ENCODE measurements around the gene HERC4.
"Not testable (repeated sequence)": the region's sequence is repeated elsewhere in the genome, so short reads cannot be mapped to it uniquely, and the experiment has no call there.

HERC4 gene

DNA sequence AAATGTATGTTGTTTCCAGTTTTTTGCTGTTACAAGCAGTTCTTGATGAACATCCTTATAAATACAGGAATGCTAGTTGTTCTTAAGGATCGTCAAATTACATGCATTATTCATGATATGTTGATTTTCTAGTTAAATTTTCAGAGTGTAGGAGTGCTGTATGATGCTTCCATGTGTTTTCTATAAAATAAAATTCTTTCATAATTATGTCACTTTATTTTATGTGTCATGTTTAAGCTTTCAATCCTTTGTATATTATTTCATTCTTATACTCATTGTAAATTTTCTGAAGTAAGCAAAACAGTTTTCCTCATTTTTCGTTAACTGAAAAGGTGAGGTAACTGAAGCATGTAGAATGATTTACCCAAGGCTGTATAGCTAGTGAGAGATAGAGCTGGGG is 17.4 kb upstream of the HERC4 start:
- no peak for DNase-seq (ENCODE audit: low spot score)

DNA sequence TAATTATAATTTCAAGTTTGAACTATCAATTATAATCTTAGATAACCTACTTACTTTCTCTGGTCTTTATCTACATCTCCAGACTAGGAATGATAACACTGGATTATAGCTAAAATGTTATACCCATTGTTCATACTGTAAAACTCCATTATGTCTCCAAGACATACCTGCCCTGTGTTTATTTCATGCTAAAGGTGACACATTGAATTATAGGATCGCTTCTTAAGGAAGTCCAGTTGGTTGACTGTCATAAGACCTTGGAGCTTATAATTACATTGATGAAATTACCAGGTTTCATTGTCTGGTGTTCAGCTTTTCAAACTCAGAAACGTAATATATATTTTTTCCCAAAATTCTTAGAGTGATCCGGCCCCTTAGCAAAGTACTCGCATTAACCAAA is 15.5 kb upstream of the HERC4 start:
- DNase-seq (ENCODE audit: low spot score), result no peak

DNA sequence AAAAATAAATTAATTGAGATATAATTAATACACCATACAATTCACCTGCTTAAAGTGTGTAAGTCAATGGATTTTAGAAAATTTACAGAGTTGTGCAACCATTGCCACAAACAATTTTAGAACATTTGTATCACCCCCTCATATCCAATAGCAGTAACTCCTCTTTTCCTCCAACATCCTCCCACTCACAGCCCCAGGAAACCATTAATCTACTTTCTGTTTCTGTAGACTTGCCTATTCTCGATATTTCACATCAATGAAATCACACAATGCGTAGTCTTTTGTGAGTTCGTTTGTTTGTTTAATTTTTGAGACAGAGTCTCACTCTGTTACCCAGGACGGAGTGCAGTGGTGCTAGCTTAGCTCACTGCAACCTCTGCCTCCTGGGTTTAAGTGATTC is 13.7 kb upstream of the HERC4 start:
- no peak for DNase-seq (ENCODE audit: low spot score)

DNA sequence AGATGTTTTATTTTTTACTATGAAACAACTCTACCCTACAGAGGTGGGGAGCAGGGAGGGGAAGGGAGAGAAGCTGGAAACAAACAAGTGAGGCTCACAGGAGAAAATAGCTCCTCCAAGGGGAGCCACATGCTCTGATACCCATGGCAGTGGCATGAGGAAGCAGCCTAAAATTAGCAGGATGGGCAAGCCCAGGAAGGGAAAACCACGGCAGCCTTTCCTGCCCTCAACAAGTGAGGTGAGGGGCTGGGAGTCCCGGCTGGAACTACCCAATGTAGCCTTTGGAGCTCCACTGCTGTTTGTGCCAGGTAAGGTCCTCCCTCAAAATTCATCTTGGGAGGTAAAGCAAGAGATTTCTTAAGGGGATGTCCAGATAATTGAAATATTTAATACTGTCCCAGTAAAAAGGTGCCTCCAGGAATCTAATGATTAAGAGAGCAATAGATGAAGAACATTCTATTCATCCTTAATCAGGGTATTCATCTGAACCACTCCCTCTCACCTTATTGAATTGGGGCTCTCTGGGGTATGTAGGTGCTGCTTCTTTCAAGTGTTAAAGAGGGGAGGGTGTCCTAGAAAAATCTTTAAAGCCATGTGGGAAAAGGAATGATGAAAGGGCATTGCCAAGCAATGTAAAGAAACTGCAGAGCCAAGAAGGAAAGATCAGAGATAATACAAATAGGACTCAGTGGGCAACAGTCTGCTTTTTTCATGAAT is 12.8 kb upstream of the HERC4 start:
- DNase-seq (ENCODE audit: low spot score), result no peak

DNA sequence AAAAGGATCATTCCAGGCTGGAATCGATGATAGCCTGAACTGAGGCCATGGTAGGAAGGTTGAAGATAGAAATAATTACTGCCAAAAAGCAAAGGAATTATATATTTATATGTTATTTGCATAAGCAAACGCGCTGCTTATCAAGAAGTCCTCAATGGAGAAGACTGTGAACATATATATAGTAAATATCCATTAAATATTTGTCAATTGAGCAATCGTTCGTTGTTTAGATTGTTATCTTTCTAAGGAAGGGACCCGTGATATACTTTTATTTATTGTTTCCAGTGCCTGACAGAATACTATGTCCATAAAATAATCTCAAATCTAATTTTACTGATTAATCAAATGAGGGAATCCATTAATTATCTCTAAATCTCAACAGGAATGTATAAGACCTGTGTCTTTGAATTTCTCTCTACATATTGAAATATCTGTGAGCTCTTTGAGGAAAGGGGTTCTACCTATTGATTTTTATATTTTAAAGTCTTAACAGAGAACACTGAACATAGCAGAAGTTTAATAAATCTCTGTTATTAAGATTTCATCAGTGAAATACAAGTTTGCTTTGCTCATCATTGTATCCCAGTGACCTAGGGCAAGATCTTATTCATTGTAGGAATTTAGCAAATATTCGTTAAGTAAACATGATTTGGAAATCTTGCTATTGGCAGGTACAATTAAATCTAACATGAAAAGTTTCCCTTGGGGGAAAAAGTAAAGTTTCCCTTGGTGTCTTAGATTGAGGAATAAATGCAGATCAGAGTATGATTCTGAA is 12.0 kb upstream of the HERC4 start:
- DNase-seq (ENCODE audit: low spot score), result no peak

DNA sequence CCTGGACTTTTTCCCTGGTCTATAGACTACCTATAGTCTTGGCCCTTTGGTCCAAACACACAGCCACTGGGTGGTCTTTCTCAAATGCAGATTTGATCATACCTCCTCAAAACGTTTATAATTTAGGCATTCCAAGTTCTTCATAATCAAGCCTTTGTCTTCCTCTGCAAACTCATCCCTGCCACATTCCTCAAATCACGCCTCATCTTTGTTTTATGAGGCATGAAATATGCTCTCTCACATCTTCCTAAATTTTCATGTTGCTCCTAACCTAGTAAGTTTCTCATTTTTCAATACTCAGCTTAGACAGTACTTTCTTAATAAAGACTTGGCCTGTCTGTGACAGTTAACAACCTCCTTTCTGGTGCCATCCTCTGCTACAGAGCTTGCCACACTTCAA is 10.9 kb upstream of the HERC4 start:
- peak; percentile 8 for DNase-seq (ENCODE audit: low spot score)

DNA sequence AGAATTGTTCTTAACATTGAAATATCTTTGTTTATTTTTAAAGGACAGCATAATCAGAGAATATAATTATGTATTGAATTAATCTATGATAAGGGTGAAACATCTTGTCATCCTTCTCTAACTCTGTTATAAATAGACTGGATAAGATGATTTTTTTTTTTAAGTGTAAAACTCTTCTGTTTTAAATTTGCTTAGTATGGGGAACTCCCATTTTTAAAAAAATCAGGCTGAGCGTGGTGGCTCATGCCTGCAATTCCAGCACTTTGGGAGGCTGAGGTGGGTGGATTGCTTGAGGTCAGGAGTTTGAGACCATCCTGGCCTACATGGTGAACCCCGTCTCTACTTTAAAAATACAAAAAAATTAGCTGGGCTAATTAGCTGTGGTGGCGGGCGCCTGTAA is 9.4 kb upstream of the HERC4 start:
- DNase-seq (ENCODE audit: low spot score), result no peak

DNA sequence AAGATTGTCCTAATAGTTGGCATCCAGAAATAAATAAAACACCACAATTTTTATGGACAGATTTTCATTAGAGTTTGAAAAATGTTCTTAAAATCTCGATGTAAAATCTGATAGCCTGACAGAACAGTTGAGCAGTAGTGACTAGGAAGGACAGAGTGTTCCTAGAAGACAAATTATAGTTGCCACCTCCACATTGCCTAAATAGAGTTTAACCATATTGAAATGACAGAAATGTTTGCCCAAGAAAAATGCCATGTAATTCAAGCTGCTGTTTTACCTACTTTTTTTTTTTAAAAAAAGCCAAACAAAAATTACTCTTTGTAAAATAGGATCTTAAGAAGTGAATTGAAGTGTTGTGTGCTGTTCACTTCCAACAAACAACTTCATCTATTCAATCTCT is 8.9 kb upstream of the HERC4 start:
- DNase-seq (ENCODE audit: low spot score), result no peak

DNA sequence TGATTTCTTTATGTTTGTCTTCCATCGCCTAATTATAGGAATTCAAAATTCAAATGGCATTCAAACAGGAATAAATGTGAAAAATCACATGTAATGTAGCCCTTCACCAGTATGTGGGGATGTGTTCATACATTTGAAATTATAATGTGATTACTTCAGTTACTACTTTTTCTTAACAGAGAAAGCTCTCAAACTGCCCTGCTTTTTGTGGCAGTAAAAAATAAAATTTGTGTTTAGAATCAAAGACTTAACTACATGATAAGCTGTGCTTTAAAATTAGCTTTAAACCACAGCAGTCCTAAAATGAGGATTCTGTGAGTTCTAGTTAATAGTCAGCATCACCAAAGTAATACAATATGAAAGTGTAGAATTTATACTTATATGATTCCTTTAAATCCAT is 7.8 kb upstream of the HERC4 start:
- DNase-seq (ENCODE audit: low spot score), result peak; percentile 17

DNA sequence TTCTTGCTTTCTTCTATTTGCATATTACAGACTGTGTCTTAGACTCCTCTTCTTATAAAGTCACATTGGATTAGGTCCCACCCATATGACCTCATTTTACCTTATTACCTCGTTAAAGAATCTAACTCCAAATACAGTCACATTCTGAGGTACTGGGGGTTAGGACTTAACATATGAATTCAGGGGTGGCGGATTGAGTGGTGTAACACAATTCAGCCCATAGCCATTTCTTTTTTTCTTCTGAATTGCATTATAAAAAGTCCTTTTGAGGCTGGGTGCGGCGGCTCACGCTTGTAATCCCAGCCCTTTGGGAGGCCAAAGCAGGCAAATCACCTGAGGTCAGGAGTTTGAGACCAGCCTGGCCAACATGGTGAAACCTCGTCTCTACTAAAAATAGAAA is 6.8 kb upstream of the HERC4 start:
- DNase-seq (ENCODE audit: low spot score), result no peak

DNA sequence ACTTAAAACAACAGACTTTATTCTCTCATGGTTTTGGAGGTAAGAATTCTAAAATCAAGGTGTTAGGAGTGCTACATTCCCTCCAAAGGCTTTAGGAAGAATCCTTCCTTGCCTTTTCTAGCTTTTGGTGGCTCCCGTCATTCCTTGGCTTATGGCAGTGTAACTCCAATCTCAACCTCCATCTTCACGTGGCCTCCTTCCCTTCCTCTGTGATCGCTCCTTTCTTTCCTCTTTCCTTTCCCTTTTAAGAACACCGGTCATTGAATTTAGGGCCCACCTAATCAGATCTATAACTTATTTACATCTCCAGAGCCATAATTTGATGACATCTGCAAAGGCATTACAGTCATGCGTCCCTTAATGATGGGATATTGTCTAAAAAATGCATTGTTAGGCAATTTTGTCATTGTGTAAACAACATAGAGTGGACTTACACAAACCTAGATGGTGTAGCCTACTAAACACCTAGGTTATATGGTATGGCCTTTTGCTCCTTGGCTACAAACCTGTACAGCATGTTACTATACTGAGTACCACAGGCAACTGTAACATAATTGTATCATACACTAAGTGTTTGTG is 5.9 kb upstream of the HERC4 start:
- DNase-seq (ENCODE audit: low spot score), result no peak

DNA sequence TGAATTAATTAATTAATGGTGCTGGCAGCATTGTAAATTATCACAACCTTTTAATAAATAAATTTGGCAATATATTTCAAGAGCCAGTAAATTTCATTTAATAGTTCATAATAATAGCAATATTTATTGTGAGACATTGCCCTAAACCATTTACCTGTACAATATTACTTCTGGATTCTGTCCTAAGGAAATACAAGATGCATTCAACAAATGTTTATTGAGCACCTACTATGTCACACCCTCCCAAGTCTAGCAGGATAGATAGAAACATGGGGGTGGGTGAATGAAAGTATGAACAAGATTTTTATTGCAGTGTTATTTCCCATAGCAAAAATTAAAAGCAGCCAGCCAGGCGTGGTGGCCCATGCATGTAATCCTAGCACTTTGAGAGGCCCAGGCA is 4.4 kb upstream of the HERC4 start:
- DNase-seq (ENCODE audit: low spot score), result no peak

DNA sequence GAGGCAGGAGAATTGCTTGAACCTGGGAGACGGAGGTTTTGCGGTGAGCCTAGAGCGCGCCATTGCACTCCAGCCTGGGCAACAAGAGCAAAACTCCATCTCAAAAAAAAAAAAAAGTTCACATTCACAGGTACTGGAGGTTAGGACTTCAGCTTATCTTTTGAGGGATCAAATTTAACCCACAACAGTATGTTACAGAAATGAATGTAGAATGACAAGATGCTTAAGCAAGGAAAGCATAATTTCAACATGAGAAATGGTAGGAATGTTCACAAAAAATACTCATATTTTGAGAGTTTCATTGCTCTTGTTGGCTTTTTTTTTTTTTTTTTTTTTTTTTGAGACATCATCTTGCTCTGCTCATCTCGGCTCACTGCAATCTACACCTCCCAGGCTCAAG is 1.9 kb upstream of the HERC4 start:
- no peak for DNase-seq (ENCODE audit: low spot score)

DNA sequence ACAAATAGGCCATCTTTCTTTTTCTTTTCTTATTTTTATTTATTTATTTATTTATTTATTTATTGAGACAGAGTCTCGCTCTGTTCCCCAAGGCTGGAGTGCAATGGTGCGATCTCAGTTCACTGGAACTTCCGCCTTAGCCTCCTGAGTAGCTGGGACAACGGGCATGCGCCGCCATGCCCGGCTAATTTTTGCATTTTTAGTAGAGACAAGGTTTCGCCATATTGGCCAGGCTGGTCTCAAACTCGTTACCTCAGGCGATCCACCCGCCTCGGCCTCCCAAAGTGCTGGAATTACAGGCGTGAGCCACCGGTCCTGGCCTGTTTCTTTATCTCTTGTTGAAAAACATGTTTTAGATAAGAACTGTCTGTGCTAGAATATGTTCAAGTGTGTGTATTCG is 998 bp upstream of the HERC4 start:
- DNase-seq (ENCODE audit: low spot score), result not testable (repeated sequence)

DNA sequence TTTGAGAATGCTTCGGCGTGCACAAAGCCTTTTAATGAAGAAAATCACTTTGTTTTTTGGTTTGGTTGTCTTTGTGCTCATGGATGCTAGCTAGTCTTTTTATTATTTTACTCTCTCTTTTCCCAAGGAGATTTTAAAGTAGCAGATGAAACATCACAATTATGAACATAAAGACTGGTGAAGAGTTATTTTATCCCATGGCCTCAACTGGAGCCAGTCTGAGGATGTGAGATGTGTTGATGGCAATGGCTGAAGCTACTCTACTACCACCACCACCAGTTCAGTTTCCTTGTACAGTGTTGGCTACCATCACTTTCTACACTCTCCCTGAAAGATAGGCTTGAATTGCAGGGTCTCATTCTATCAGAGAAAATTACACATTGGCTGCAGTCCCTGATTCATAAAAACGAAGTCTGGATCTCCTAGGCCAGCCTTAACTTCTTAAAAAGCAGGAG is 494 bp upstream of the HERC4 start:
- DNase-seq (ENCODE audit: low spot score), result no peak

DNA sequence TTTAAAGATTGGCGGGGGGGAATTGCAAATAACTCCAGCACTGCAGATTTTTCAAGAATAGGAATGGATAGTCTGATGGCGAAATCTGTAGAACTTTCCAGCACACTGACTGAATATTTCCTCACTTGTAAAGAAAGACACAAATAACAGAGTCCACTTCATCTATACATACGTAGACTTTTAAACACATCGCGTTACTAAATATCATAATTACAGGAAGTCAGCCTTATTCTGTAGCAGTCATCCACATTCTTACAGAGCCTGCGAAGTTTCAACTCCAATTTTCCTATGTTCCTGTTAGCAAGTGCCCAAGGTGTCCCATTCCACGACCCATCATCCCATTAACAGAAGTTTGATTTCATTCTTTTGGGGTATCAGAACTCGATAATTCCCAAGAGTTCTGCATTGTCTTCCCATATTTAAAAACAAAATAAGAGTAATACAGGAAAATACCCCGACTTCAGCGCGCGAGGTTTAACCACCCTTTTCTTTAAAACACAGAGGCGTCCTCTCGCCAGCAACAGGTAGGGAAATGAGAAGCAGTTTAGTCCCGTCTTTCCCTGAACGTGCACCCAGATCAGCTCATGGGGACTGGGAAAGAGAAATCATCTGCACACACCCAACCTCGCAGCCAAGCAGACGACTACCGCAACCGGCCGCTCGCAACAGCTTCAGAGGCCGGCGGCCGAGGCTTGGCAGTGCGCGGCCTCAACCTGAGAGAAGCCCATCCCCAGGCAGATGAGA is 880 bp downstream of the HERC4 start:
- no peak for DNase-seq (ENCODE audit: low spot score)

DNA sequence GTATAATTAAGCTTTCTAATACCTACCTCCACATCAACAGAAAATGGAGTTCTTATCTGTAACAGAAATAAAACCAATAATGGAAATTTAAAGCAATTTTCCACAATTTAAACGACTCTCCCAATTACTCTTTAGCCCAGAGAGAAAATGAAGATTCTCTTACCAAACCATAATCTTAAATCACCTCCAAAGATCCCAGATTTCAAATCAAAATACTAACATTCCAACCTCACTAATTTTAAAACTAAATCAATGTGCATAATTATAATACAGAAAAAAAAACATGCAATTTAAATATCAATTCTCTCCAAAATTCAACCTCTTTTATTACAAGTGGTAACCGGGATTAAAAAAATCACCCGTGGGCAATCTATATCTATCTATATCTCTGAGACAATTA is 1.5 kb downstream of the HERC4 start:
- no peak for DNase-seq (ENCODE audit: low spot score)

DNA sequence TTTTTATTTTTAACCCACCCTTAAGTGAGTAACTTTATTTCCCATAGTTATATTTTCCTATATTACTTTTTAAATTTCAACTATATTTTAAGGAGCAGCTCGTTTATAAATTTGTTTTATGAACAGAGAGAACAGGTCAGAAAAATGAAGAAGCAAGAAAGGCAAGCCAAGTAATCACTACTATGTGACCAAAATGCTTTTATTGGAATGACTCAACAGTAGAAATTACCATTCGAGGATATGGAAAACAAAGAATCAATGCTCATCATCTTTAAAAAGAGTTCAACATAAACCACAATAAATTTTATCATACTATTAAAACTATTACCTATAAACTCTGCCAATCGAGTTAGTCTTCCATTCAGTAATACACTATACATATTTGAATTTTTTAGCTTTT is 7.6 kb downstream of the HERC4 start:
- DNase-seq (ENCODE audit: low spot score), result no peak

DNA sequence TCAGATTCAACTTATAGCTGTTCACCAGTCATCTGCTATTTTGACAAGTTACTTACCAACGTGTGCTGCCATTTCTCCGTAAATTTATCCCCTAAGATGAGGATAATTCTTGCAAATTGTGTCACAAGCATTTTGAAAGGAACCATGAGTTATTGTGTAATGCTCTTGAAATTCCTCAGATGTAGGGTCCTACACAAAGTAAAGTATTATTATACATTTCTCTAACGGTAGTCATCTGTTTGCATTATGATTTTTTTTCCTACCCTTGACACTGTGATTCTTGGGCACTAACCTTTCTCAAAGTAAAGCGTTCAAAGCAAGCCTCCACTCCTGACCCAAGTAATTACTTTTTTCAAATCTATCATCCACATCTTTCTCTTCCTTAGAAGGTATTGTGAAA is 8.1 kb downstream of the HERC4 start:
- no peak for DNase-seq (ENCODE audit: low spot score)

DNA sequence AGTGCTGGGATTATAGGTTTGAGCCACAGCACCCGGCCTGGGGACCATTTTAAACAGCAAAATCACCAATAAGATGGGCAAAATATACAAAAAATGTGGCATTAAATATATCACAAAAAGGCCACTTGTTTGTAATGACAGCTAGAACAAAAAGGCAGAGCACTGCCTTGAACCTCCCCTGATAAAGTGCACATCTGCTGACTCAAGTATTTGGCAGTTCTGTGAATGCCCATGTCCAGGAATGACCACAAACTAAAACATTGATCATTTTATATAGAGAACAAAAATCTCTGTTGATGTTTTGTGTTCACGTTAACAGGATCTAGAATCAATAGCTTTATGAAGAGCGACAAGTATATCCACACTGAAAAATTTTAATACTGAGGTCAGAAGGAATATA is 21.5 kb downstream of the HERC4 start:
- DNase-seq (ENCODE audit: low spot score), result no peak

DNA sequence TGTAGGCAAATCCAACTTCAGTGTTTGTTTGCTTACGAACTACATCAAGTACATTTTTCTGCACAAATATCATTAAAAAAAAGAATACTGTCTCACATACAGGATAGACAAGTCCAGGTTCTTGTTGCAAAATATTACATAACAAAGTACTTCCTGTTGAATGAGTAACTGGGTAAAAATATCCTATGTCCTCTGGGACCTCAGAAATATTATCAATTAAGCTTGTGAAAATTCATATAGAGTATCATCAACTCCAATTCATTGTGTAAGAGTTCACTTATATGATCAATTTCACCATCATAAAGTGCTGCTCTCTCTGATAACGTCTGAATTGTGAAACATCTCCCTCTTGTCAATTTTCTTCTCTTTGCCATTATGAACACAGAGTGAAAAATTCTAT is 22.6 kb downstream of the HERC4 start:
- DNase-seq (ENCODE audit: low spot score), result no peak

DNA sequence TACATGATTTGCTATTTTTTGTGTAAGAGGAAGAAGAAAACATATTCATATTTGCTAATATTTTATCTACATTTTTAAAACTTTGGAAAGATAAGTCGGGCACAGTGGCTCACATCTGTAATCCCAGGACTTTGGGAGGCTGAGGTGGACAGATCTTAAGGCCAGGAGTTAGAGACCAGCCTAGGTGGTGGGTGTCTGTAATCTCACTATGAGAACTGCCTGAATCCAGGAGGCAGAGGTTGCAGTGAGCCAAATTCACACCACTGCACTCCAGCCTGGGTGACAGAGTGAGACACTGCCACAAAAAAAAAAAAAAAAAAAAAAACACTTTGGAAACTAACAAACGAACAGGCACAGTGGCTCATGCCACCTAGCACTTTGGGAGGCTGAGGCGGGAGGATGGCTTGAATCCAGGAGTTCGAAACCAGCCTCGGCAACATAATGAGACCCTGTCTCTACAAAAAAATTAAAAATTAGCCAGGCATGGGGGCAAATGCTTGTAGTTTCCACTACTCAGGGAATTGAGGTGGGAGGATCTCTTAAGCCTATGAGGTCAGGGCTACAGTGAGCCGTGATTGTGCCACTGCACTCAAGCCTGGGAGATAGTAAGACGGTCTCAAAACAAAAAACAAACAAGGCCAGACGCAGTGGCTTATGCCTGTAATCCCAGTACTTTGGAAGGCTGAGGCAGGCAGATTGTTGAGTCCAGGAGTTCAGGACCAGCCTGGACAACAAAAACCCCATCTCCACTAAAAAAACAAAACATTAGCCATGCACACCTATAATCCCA is 25.6 kb downstream of the HERC4 start:
- DNase-seq (ENCODE audit: low spot score), result no peak

Data from COLO829 (cell line).